Cardiac fibroblast (primary cell): Measurements from ENCODE around the gene OGFR.
A peak's percentile ranks its signal among the peaks of the same experiment; 100 is the strongest.

ENCODE experiments used
- DNase-seq, 2 donors: peaks; one replicate each; pipeline versions ENCODE4 v3.0.0 to v3.0.0-alpha.2; 2010; ENCODE audit warnings: low read depth in 2 of 2
- H3K4me3 ChIP-seq, 2 donors: replicated peaks in 1 of 2; 1 replicate in 1 of 2; 2 replicates in 1 of 2; pipeline ENCODE4 v1.5.1; 2011; ENCODE audit warnings: low read depth in 2 of 2, low read length in 2 of 2, mild to moderate bottlenecking in 2 of 2, moderate library complexity in 1 of 2
- CTCF ChIP-seq: IDR thresholded peaks from one replicate; pipeline ENCODE4 v1.5.1; 2011; ENCODE audit warnings: low read depth, mild to moderate bottlenecking, low read length, inconsistent platforms

OGFR gene

GRCh38 chr20:62823688-62824475, 19.2 kb downstream of the OGFR start:
- no peak for TF ChIP-seq CTCF
- DNase-seq: no peak
- H3K4me3 ChIP-seq: no peak overlapping the region

- H3K4me3 ChIP-seq: peak overlapping the region; percentile 15 to 30
- peak in 1 of 2 donors; percentile 70 for DNase-seq
- TF ChIP-seq CTCF: no peak
Observed at GRCh38 chr20:62824476-62825332, 20.1 kb downstream of the OGFR start.

- no peak for TF ChIP-seq CTCF
- H3K4me3 ChIP-seq: no peak overlapping the region
Observed at GRCh38 chr20:62825333-62825985, 20.8 kb downstream of the OGFR start.

GRCh38 chr20:62825986-62826645, 21.5 kb downstream of the OGFR start:
- no peak for DNase-seq

More at GRCh38 chr20:62825333-62825985, 20.8 kb downstream of the OGFR start:
- no peak for DNase-seq

GRCh38 chr20:62826646-62827310, 22.1 kb downstream of the OGFR start:
- TF ChIP-seq CTCF: no peak
- DNase-seq: no peak

More at GRCh38 chr20:62825986-62826645, 21.5 kb downstream of the OGFR start:
- no peak overlapping the region for H3K4me3 ChIP-seq
- TF ChIP-seq CTCF: no peak

More at GRCh38 chr20:62826646-62827310, 22.1 kb downstream of the OGFR start:
- no peak overlapping the region for H3K4me3 ChIP-seq
